Right lung (tissue), 5 donors: ENCODE measurements around the gene MAP3K12. TPM values are rescaled to one million over a fixed set of nuclear protein-coding genes. Genes with fewer than 3 reads are reported as not detected.
"Not testable (repeated sequence)": the region's sequence is repeated elsewhere in the genome, so short reads cannot be mapped to it uniquely, and the experiment has no call there.

Source experiments
- DNase-seq, 2 donors: peaks; one replicate each; pipeline ENCODE4 v3.0.0-alpha.2; 2013
- polyA plus RNA-seq, 5 donors: library from polyadenylated mRNA; unstranded; fragments of 120-200 nt; gene quantifications; one replicate each; pipeline versions ENCODE4 v1.2.1 to v1.2.3, GENCODE V29; 2013; ENCODE audit warnings: inconsistent platforms in 1 of 5, low replicate concordance in 1 of 5; ENCODE audit not compliant: insufficient read length in 5 of 5, insufficient read depth in 1 of 5

The MAP3K12 gene
- polyA plus RNA-seq, 5 donors: 22.8 to 32.7 (median 29.3) TPM

DNA sequence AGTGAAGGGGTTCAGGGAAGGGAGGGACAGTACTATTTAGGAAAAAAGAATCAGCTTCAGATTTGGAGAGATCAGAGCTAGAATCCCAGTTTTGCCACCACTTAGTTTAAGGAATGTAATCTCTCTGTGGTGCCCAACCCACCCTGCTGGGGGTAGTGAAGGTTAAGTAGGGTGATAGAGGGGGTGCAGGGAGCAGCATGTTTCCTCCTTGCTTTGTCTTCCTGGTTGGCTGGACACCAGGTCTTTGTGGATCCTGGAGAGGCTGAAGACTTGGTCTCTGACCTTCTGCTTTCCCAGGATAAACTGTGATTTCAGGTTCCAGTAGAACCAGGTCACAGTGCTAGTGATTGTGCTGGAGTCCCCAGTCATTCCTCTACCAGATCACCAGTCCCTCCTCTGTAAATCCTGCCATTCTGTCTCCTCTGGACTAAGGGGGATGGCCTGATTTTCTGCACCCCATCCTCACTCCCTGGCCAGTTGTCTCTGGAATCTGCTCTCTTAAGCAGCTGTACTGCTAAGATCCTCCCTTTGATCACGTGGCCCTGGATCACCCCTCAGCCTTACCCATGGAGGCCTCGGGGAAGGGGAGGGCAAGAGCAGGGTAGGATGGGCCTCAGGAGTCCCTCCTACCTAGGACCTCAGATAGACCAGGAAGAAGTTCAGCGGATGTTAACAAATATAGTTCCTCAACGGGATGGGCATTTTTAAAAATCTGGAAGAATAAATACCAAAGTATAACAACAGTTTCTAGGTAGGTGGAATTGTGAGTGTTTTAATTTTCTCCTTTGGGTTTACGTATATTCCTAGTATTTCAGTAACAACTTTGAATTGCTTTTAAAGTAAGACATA lies 3.1 kb downstream of the MAP3K12 start:
- DNase-seq: peak; percentile 74 to 81

DNA sequence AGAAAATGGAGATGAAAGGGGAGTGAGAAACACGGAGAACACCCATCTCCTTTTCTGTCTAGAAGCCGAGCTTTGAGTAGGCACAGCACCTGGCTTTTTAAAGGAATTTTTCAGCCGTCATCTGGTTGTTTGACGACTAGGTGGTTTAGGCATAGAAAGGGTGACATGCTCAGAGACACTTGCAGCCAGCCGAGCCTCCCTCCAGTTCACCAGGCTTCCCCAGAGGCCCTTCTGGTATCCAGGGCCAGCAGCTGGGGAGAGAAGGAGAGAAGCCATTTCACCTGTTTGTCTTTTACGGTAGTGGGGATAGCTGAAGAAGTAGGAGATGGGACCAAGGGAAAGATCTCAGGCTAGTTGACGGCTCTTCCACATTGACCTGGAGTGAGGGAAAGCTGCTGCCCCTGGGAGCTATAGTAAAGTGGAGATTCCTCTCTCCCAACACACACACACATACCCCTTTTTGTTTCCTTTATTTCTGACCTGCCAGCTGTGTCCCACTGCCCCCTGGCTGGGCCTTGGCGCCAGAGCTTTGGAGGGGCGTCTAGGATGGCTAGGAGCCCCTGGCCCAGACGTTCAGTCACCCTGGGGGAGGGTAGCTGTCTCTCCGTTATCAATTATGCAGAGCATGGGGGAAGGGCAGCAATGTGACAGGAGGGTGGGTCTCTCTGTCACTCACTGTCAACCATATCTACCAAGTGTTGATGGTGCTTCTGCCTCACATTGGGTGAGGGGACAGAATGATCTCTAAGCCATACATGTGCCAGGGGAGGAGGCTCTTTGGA lies 5.5 kb downstream of the MAP3K12 start:
- no peak for DNase-seq

DNA sequence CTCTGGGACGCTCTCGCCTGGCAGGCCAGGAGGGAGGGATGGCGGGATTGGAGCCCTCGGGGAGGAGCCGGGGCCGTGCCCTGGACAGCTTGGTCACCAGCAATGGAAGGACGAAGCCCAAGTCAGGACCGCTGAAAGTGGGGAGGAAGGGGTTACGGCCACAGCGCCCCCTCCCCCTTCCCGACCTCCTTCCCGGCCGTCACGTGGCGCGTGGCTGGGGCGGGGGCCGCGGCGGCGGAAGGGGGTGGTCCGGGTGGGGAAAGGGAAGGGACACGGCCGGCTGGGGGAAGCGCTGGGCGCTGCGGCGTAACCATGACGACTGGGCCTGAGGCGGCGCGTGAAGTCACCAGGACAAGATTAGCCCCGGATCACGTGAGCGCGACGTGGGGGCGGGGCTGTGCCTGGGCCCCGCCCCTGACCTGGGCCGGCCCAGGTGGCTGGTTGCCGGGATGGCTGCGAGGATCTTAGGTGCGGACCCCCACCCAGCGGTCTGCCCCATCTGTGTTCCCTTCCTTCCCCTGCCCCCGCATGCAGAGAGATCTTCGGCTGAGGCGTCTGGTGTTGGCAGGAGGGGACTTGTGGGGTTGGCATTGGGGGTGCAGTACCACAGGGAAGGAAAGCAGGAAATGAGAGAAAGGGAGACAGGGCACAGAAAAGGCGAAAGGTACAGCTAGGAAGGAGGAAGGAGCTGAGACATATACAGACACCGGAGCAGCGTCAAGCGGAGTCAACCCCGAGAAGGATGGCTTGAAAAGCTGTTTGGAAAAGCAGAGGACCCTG lies 6.2 kb downstream of the MAP3K12 start:
- DNase-seq: peak; percentile 96 to 97

DNA sequence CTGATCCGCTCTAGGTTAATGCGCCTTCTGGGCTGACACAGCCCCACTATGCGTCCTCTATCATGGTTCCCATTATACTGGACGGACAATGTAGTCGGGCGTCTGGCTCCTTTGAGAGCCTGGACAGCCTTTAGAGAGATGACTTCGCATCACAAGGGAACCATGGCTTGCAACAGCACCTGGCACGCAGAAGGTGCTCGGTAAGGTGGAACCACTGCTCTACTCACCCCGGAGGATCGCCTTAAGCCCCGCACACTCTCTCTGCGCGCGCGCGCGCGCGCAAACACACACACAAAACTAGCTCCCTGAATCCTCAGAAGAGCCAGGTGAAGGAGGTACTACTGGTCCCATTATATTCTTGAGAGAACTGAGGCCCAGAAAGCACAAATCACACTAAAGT lies 7.1 kb downstream of the MAP3K12 start:
- no peak for DNase-seq

DNA sequence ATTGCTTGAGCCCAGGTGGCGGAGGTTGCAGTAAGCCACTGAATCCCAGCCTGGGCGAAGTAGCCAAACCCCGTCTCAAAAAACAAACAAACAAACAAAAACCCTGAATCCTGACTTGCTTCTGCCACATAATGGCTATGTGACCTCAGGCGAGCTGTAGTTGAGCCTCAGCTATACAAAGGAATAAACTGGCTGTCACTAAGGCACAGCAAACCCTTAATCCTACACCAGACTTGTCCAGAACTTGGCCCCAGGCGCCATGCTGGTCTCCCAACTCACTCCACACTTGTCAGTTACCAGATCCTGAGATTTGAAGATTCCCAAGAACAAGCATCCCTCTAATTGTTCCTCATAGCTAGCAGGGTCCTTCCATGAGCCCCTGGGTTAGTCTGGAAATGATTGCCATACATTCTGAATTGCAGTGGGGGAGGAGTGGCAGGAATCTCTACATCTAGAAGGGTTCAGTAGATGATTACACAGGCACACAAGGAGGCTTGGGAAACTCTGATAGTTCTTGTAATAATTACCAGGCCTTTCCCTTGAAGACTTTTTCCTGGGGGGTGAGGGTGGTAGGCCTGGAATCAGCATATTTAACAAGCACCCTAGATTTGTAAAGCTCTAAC lies 9.9 kb downstream of the MAP3K12 start:
- no peak for DNase-seq

DNA sequence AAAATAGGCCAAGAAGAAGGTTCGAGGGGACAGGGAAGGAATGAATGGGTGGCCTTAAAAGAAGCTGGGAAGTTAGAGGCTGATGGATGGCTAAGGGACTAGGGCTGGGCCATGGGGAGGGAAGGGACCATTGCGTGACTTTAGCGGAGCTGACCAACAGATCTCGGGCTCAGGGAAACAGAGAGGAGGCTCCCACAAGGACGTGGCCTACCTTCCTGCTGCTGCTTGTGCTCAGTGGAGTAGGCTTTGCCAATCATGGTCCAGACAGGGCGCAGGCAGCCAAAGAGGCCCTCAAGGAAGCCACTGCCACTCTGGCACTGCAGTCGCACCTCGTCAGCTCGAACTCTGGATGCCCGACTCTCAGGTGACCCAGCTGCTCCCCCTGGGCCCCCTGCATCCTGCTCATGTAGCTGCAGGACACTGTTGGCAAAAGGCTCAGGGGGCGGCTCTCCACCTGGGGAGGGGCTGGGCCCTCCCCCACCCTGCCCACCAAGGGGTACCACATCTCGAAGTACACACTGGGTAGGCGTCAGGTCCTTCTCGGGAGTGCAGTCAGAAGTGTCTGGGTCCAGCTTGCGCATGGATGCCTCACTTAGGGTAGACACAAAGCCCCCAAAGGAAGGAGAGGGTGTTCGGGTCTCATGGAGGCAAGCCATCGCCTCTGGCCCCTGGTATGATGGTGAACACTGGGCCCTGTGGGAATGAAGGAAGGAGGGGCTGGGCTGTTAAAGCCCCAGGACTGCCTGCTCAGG lies 12.3 kb downstream of the MAP3K12 start:
- no peak for DNase-seq

DNA sequence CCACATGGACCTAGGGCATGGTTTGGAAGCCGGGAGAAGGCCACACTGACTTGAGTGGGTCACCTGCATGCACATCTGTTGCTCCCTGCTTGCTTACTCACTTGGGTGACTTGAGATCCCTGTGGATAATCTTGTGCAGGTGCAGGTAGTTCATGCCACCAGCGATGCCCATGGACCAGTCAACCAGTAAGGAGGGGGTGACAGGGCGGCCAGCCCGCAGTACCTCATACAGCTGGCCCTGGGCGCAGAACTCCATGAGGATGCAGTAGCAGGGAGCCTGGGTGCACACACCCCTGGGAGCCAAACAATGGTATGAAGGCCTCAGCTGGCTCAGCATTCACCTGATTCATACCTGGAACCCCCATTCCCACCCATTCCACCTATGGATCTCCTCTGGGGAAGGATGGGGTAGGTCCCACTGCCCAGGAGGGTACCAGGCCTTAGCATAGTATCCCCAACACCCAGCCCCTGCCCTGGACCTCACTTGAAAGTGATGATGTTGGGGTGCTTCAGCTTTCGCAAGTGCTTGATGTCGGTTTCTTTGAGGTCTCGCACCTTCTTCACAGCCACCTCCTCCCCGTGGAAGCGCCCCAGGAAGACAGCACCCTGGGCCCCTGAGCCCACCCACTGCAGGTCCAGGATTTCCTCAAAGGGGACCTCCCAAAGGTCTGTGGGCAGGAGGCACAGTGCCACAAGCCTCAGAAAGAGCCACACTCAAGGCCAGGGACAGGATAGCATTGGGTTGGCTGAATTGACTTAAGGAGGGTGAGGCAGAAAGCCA lies 13.1 kb downstream of the MAP3K12 start:
- no peak for DNase-seq

DNA sequence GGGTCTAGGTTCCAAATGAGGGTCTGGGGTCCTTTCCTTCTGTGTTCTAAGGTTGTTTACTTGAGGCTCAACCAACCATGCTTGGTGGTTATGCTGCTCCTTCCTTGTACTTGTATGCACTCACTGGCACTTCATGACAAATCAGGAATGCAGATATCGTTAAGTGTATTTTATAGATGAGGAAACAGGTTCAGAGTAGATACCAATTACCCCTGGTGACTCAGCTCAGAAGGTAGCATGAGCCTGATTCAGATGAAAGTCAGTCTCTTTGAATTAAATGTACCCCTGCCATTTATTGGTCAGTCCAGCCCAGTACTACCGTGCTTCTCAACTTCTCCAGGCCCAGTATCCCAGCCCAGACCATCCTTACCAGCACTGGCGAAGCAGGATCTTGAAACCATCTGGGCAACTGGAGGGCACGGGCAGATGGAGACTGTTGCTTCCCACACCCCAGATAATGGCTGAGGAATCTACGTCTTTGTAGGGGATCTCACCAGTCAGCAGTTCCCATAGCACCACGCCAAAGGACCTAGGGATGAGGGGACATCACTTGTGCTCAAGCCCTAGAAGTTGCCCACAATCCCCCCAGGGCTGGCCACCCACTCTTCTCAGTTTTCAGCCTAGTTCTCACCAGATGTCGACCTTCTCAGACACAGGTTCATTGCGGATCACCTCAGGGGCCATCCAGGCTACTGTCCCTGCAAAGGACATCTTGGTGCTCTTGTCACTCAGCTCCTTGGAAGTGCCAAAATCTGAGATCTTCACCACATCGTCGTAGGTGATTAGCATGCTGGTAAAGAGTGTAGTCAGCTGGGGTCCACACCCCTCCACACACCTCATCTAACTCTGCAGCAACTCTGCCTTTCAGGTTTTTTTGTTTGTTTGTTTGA lies 14.3 kb downstream of the MAP3K12 start:
- DNase-seq: no peak

DNA sequence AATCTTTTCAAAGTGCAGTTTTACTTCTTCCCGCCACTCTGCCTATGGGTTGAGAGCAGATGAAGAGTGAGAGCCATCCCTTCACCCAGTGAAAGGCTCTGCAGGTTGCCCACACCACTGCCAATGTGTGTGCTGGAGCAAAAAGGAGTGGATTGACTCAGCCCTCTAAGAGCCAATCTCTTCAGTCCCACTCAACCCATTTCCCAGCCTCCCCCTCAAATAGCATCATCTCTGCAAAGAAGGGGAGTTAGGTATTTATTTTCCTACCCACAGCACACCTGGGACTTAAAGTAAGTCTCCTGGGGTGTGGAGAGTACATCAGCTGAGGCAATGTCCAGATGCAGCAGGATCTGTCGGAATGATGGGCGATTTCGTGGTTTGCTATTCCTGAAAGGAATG lies 15.3 kb downstream of the MAP3K12 start:
- DNase-seq: no peak

DNA sequence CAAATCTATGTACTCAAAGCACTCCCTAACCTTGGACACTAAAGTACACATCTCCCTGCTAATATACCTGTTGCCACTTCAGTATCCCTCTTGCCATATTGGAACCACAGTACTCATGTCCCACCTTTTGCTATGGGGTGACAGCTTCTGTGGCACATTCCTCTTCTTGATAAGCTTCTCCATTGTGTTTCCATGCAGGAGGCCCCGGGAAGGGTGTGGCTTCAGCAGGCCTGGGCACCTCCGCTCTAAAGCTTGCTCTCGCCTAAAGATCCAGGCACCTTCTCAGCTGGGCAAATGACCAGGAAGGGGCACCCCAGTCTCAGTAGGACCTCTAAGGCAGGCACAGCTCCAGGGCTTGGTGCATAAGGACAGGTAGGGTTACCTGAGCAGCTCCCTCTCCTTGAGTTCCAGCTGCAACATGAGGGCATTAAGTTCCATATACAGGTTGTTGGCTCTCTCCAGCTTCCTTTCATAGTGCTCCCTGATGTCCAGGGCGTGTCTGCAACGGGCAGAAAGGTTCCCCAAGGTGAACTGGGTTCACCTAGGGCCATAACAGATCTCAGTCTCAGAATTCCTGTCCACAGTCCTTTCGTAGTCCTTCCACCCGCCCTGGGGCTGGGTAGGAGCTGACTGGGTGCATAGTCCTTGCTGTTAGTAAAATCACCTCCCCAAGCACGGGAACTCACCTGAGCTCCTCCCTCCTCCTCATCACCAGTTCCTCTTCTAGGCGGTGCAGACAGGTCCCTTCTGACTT lies 15.9 kb downstream of the MAP3K12 start:
- DNase-seq: no peak

DNA sequence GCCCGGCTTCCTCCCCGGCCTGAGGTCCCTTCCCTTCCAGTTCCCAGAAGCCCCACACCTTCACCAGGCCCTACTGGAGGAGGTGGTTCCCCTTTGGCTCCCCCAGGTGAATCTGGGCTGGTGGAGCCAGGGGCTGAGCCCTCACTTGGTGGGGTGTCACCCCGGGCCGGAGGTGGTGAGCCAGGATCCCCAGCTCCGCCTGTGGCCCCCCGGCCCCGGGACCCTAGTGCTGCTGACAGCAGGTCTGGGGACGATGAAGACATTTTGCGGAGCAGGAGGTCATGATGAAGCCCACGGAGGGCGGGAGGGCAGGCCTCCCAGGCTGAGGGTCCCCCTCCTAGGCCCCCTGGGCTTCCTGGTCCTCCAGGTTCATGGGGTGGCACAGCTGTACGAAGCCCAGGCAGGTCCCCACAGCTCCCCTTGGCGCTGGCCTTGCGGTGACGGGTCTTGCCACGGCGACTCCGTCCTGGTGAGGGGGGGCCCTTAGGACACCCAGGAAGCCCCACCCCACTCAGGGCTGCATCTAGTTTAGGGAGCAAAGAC lies 16.6 kb downstream of the MAP3K12 start:
- DNase-seq: no peak

DNA sequence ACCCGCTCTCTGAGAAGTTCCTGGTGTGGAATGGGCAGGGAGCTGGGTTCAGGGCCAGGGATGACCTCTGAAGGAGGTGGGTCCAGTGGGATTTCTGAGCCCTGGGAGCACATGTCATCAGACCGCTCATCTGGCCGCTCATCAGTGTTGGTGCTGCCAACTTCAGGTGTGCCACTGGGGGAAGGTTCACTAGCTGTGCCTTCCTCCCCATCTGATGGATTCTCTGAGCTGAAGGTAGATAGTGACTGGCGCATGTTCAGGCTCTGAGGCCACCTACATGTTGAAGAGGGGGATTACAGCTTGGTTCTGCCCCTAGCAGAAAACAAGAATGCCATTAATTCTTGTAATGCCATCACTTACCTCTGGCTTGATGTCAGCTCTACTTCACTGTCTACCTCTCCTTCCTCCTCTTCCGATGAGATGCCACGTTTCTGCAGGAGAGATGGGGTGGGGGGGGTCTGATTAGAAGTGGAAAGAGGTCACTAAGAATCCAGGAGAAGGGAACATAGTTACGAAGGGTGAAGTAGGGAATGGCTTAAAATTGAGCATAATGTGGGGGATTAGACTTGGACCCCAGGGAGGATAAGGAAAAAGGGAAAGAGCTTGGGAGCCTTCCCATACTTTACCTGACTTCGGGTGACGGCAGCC lies 17.2 kb downstream of the MAP3K12 start:
- no peak for DNase-seq

DNA sequence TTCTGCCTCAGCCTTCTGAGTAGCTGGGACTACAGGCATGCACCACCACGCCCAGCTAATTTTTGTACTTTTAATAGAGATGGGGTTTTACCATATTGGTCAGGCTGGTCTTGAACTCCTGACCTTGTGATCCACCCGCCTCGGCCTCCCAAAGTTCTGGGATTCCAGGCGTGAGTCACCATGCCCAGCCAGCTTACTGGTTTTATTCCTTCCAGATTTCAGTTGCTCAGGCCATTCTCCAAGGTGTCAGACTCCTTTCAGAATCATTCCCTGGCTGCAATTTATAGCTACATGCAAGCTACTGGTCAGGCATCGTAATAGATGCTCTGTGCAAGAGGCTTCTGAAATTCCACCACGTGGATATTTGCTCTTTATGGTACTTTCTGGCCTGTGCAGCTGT lies 17.8 kb downstream of the MAP3K12 start:
- DNase-seq: not testable (repeated sequence)

DNA sequence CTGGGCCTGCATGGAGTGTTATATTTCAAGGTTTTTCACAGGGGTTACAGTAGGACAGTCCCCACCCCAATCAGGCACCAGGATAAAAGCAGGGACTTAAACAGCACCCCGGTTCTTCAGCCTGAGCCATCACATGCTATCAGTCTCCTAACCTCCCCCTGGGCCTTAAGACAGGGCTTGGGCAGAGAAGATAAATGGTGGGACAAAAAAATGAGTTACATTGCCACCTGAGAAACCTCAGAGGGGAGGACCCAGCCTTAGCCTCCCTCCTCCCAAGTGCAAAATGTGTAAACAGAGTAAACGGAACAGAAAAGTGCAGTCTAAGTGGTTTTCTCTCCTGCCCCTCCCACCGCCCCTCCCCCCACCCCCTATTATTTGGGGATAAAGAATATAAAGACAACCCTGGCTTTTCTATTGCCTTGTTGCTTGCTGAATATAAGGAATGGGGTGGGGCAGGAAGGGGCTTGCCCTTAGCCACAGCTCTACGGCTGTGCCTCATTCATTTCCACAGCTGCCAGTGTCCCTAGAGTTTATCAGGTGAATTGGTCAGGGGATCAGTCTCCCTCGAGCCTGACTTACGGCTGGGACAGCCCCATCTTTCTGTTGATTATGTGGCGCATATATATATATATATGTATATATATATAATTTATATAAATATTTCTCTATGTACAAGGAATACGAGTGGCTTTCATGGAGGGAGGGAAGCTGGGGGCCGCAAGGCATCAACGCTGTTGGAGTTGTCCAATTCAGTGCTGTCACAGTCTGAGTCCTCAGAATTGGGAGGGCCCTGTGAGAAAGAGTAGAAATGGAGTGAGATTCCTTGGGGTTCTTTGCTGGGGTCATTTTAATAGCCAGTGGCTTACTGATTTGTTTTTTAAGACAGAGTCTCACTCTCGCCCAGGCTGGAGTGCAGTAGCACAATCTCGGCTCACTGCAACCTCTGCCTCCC lies 18.5 kb downstream of the MAP3K12 start:
- no peak for DNase-seq

DNA sequence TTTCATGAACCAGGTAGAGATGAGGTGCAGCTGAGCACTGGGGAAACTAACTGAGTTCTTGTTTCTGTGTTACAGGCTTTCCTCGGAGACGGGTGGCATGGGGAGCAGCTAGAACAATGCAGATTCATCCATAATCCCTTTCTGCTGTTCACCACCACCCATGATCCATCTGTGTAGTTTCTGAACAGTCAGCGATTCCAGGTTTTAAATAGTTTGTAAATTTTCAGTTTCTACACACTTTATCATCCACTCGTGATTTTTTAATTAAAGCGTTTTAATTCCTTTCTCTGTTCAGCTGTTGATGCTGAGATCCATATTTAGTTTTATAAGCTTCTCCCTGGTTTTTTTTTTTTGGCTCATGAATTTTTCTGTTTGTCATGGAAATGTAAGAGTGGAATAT lies 19.9 kb downstream of the MAP3K12 start:
- no peak for DNase-seq

DNA sequence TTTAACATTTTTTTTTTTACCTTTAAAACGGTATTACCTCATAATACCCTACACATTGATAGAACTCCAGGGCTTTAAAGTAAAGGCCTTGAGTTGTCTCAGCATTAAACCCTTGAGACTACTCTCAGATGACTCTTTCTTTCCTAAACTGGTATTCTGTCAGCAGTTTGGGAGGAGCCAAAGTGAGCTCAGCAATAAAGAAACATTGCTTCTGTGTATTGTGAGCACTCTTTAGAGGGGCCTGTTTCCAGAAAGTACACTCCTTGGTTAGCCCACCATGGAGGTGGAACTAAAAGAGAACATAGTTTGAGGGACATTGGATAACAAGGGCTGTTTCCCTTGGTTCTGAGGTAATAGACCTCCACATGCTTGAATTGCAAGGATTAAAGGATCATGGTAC lies 20.4 kb downstream of the MAP3K12 start:
- DNase-seq: no peak
